ENCODE measurements around the gene PNMA3. TPM values are rescaled to one million over a fixed set of nuclear protein-coding genes. Genes with fewer than 3 reads are reported as not detected.

Gene PNMA3
- total RNA-seq, 4 donors from 2014 or later, result 0.13 to 0.62 TPM; not detected in 2

Small RNAs within 50 kb of the gene (small RNA-seq; reads per million reads assigned to genes)
- 0 reads per million in 4 donors for gene AC243428.1

Other genes starting within 250 kb of the PNMA3 start
- 10 to 100 TPM; 53.0 to 75.2 (median 60.3) TPM for gene CETN2, start 225.7 kb upstream of the PNMA3 start, total RNA-seq
- gene NSDHL, start 225.4 kb upstream of the PNMA3 start, total RNA-seq, result 10 to 100 TPM in 3 of 4 donors, 1 to 10 TPM in 1; 3.7 to 14.2 (median 10.8) TPM
- gene ZNF185, start 158.4 kb upstream of the PNMA3 start, total RNA-seq, result 10 to 100 TPM in 1 of 4 donors, 1 to 10 TPM in 3; 2.7 to 13.7 (median 3.6) TPM
- not detected for gene PNMA5, start 62.4 kb upstream of the PNMA3 start, total RNA-seq
- gene PNMA6A, start 16.0 kb downstream of the PNMA3 start, total RNA-seq, result 1 to 10 TPM in 3 of 4 donors, under 1 TPM in 1; 0.31 to 4.2 (median 2.3) TPM
- gene MAGEA1, start 122.8 kb downstream of the PNMA3 start, total RNA-seq, result not detected